Heart left ventricle (tissue), 13 donors: ENCODE measurements around the gene COLGALT1.

Source experiments
- CTCF ChIP-seq, 12 donors: fragments of 200-600 bp; sonication (generic) in 4 of 12; IDR thresholded peaks; one replicate each; pipeline versions ENCODE4 v1.5.0 to v1.8.0; 2018 to 2022; ENCODE audit warnings: antibody characterized with exemption in 12 of 12, mild to moderate bottlenecking in 5 of 12
- POLR2A ChIP-seq, 2 donors: fragments of 450-650 bp; IDR thresholded peaks; one replicate each; pipeline ENCODE4 v1.6.1; 2017; ENCODE audit warnings: antibody characterized with exemption in 2 of 2, mild to moderate bottlenecking in 2 of 2, moderate library complexity in 2 of 2
- donor health status: ischemic (EF 13 %, LVEDD 7.1; RV severe dilation, severe dysfunction).
- donor health status: DM: no; HTN: yes; CAD: no.
- donor health status: DM: no; HTN: no; CAD: no.
- donor health status: ischemic (EF 25% LVEDD 6.9; RV normal size, moderate dysfunction).
- donor health status: ischemic (EF 25% LVEDD 5.7; RV mildly dilated, moderate dysfunction).
- donor health status: ischemic (EF 35%, LVEDD 5.7; RV mildly dilated, moderate dysfunction).
- donor health status: nonischemic (EF 11% LVEDD 7.7; RV severe dilation, severe dysfunction).
- donor health status: DM: yes; HTN: yes; CAD: no.
- donor health status: PGD.
- donor health status: ischemic (EF 29% LVEDD 5.4; RV normal size, mild dysfunction).
- donor health status: nonischemic (EF 23%, LVEDD 6.1; RV moderate dilation, normal function).

GRCh38 chr19:17611462-17612244 lies 56.2 kb downstream of the COLGALT1 start:
- TF ChIP-seq CTCF (IDR thresholded peaks at IDR 0.05), result no peak
- TF ChIP-seq POLR2A (IDR thresholded peaks at IDR 0.05), result no peak
